Effector memory CD8-positive, alpha-beta T cell (primary cell): Measurements from ENCODE around the gene RABGEF1.
"Not testable (repeated sequence)": the region's sequence is repeated elsewhere in the genome, so short reads cannot be mapped to it uniquely, and the experiment has no call there.

ENCODE experiments used
- ATAC-seq: fragments of 150-1000 bp; cut with Tn5 transposase; replicated peaks from 2 replicates; pipeline ENCODE4 v1.10.0; 2021; ENCODE audit warnings: mild to moderate bottlenecking, moderate library complexity
- DNase-seq, 3 experiments: peaks; one replicate each; pipeline ENCODE4 v3.0.0; 2021
- H3K27ac Mint-ChIP-seq, 2 donors: one replicate each; pipeline ENCODE4 v1.8.0; 2022; ENCODE audit warnings: mild to moderate bottlenecking in 2 of 2, mixed read lengths in 2 of 2, moderate library complexity in 2 of 2
- H3K27me3 Mint-ChIP-seq, 2 donors: one replicate each; pipeline ENCODE4 v1.8.0; 2022; ENCODE audit warnings: mixed read lengths in 2 of 2
- H3K36me3 Mint-ChIP-seq: one replicate; pipeline ENCODE4 v1.8.0; 2022; ENCODE audit warnings: mild to moderate bottlenecking, moderate library complexity, mixed read lengths; ENCODE audit not compliant: insufficient read depth
- H3K4me1 Mint-ChIP-seq, 2 donors: one replicate each; pipeline ENCODE4 v1.8.0; 2022; ENCODE audit warnings: low read depth in 2 of 2, mixed read lengths in 2 of 2
- H3K4me3 Mint-ChIP-seq, 2 donors: one replicate each; pipeline ENCODE4 v1.8.0; 2022; ENCODE audit warnings: mild to moderate bottlenecking in 2 of 2, mixed read lengths in 2 of 2, moderate library complexity in 2 of 2
- H3K9me3 Mint-ChIP-seq, 2 donors: one replicate each; pipeline ENCODE4 v1.8.0; 2022; ENCODE audit warnings: mixed read lengths in 2 of 2

The RABGEF1 gene

GRCh38 chr7:66739953-66740301 lies 606 bp upstream of the RABGEF1 start:
- Mint-ChIP-seq H3K27ac (peak overlapping the region; percentile 98 to 99), H3K4me1 (peaks cover 30 to 46% of the 10 kb centered on the region in 2 donors), H3K36me3 (peaks cover 25% of the 10 kb centered on the region), H3K9me3 (peaks cover 3 to 8% of the 10 kb centered on the region in 2 donors), H3K4me3 (peak overlapping the region; percentile 95 to 97), H3K27me3 (no peaks in the 10 kb centered on the region)
- DNase-seq (no peak), ATAC-seq (no peak)

DNA sequence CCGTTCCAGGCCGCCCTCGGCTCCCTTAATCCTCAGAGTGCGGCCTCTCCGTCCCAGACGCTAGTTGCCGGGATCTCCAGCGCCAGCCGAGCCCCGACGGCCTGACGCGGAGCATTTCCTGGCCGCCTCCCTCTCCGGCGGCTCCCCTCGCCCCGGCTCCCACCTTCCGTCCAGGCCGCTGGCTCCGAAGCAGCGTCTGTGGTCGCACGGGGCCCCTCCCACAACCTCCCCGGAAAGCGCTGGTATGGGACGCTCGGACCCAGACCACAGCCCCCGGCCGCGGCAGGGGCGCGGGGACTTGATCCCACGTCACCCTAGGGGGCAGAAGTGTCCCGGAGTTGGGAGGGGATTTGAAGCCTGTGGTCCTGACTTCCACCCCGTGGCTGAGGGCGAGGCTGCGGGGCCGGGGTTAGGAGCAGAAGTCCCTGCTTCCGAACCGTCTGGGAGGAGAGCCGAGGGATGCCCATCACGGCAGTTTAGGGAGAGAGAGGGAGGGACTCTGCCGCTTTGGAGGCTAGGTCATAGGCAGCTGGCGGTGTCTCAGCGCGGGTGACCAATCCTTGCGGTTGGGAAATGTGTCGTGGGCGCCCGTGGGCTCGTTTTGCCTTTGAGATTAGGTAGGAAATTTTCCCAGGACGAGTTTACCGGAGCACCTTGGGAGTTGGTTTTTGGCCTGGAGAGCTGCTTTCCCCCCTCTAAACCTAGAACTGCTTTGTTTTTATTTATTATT lies 612 bp downstream of the RABGEF1 start:
- ATAC-seq (peak; percentile 14), DNase-seq (peak in 2 of 3 experiments; percentile 12 to 31)
- Mint-ChIP-seq H3K4me1 (peaks cover 25 to 37% of the 10 kb centered on the region in 2 donors), H3K36me3 (peaks cover 27% of the 10 kb centered on the region), H3K4me3 (peak overlapping the region; percentile 95 to 97), H3K27ac (peak overlapping the region; percentile 98 to 99)
- H3K9me3 Mint-ChIP-seq, H3K27me3 Mint-ChIP-seq: not testable (repeated sequence)

- peak overlapping the region; percentile 95 to 97 for H3K4me3 Mint-ChIP-seq
- no peaks in the 10 kb centered on the region for H3K27me3 Mint-ChIP-seq
- H3K36me3 Mint-ChIP-seq: peaks cover 32% of the 10 kb centered on the region
- ATAC-seq (no peak), DNase-seq (no peak)
- H3K4me1 Mint-ChIP-seq: peaks cover 22 to 33% of the 10 kb centered on the region in 2 donors
- no peaks in the 10 kb centered on the region for H3K9me3 Mint-ChIP-seq
- H3K27ac Mint-ChIP-seq: peak overlapping the region; percentile 98 to 99
Observed at GRCh38 chr7:66741710-66742049, 1.1 kb downstream of the RABGEF1 start.

DNA sequence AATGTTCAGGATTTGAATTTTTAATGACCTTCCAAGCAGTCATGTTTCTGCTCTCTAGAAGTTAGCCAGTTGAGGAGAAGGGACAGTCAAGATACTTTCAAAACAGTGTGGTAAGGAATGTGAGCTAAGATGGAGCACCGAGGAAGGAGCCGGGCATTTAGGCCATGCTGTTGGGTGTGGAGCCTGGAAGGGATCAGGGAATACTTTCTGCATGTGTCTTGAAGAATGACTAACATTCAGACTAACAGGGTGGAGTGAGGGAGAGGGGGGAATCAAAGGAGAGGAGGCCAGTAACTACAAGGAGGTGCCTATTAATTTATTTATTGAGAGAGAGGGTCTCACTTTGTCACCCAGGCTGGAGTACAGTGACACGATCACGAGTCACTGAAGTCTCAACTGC lies 1.8 kb downstream of the RABGEF1 start:
- Mint-ChIP-seq H3K4me1 (peaks cover 18 to 27% of the 10 kb centered on the region in 2 donors), H3K36me3 (peaks cover 37% of the 10 kb centered on the region), H3K4me3 (peak overlapping the region; percentile 25 to 97), H3K27ac (peak overlapping the region; percentile 98 to 99)
- H3K27me3 Mint-ChIP-seq, H3K9me3 Mint-ChIP-seq, DNase-seq, ATAC-seq: not testable (repeated sequence)

DNA sequence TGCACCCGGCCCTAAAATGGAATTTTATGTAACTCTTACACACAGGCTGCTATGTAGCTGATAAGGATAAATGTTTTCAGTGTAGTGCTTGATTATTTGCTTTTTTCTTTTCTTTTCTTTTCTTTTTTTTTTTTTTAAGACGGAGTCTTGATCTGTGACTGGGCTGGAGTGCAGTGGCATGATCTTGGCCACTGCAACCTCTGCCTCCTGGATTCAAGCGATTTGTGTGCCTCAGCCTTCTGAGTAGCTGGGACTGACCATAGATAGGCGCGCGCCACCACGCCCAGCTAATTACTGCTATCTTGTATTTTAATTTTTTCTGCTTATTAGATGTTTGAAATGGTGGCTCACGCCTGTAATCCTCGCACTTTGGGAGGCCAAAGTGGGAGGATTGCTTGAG lies 3.4 kb downstream of the RABGEF1 start:
- Mint-ChIP-seq H3K9me3 (no peaks in the 10 kb centered on the region), H3K4me3 (no peak overlapping the region), H3K36me3 (peaks cover 37% of the 10 kb centered on the region), H3K4me1 (peaks cover 23 to 34% of the 10 kb centered on the region in 2 donors), H3K27me3 (no peaks in the 10 kb centered on the region), H3K27ac (peak overlapping the region in 1 of 2 donors; percentile 66)
- DNase-seq (no peak), ATAC-seq (no peak)

DNA sequence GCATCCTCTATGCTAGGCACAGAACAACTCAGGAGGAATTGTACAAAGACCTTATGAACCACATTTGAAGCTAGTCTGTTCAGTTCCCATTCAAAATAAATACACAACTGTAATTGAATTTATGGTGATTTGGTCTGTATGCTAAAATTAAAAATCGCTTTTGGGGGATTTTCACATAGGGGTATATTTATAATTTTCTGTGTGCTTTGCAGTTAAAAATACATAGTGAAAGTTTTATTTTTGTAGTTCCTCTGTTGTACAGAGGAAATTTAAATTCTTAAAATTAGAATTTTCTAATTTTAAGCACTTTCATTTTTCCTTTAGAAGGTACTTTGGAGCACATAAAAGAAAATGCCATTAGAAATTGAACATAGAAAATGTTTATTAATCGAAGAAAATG lies 6.9 kb downstream of the RABGEF1 start:
- Mint-ChIP-seq H3K9me3 (no peaks in the 10 kb centered on the region), H3K27ac (no peak overlapping the region), H3K4me1 (peaks cover 15 to 29% of the 10 kb centered on the region in 2 donors), H3K4me3 (no peak overlapping the region), H3K36me3 (peaks cover 23% of the 10 kb centered on the region), H3K27me3 (no peaks in the 10 kb centered on the region)
- DNase-seq: no peak
- ATAC-seq: no peak

DNA sequence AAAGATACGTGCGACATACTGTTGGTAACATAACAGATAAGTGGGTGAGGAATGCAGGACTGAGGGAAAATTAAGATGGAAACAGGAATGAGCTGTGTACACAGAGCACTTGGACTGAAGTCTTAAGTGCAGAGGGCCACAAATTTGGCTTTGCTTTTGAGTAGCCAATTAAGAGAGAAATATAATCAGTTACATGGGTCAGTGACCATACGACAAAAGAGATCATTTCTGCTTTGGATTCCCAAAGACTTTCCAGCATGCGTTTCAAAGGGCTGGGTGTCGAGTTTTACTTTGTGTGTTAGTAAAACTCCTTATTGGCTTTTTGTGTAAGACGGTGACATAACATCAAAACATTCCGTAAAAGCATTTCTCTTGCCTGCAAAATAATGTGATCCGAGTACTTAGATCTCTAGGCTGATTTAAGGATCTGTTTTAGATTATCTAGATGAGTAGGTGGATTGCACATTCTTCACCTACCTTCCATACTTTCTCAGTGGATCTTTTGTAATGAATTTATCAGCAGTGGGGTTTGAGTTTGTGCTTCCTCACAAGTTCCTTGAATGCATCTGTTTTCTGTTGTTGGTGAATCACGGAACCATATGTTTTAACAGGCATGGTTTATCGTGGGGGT lies 7.5 kb downstream of the RABGEF1 start:
- Mint-ChIP-seq H3K4me3 (no peak overlapping the region), H3K9me3 (no peaks in the 10 kb centered on the region), H3K27me3 (no peaks in the 10 kb centered on the region), H3K27ac (no peak overlapping the region), H3K36me3 (peaks cover 23% of the 10 kb centered on the region), H3K4me1 (peaks cover 16 to 30% of the 10 kb centered on the region in 2 donors)
- no peak for ATAC-seq
- no peak for DNase-seq

DNA sequence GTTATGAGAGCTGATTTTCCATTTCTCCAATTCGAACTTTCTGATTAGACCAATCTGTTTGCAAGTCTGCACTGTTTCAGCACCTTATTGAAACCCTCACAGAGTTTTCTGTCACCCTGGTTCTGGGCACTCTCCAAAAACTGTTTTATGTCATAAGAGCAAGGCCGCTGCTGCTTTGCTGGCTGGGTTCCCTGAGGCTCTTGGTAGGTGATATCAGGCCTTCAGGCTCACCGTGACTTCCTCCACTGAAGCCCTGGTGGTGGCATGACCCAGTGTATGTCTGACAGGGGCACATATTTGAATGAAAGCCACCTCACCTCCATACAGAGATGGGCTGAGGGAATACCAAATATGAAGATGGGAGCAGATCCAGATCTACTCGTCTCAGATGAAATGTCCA lies 8.3 kb downstream of the RABGEF1 start:
- DNase-seq: no peak
- Mint-ChIP-seq H3K36me3 (peaks cover 20% of the 10 kb centered on the region), H3K4me1 (peaks cover 16 to 27% of the 10 kb centered on the region in 2 donors), H3K9me3 (no peaks in the 10 kb centered on the region), H3K4me3 (no peak overlapping the region), H3K27me3 (no peaks in the 10 kb centered on the region), H3K27ac (peak overlapping the region in 1 of 2 donors; percentile 7)
- no peak for ATAC-seq

DNA sequence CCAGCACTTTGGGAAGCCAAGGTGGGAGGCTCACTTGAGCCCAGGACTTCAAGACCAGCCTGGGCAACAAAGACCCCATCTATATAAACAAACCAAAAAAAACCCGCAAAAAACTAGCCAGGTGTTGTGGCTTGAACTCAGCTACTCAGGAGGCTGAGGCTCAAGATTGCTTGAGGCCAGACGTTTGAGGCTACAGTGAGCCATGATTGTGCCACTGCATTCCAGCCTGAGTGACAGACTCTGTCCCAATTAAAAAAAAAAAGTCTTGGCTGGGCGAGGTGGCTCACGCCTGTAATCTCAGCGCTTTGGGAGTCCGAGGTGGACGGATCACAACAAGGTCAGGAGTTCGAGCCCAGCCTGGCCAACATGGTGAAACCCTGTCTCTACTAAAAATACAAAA lies 11.4 kb downstream of the RABGEF1 start:
- peak overlapping the region in 1 of 2 donors; percentile 8 for H3K27ac Mint-ChIP-seq
- H3K27me3 Mint-ChIP-seq: no peaks in the 10 kb centered on the region
- DNase-seq: no peak
- no peaks in the 10 kb centered on the region for H3K9me3 Mint-ChIP-seq
- H3K4me3 Mint-ChIP-seq: no peak overlapping the region
- H3K4me1 Mint-ChIP-seq: peaks cover 18 to 41% of the 10 kb centered on the region in 2 donors
- ATAC-seq: no peak
- peaks cover 5% of the 10 kb centered on the region for H3K36me3 Mint-ChIP-seq

DNA sequence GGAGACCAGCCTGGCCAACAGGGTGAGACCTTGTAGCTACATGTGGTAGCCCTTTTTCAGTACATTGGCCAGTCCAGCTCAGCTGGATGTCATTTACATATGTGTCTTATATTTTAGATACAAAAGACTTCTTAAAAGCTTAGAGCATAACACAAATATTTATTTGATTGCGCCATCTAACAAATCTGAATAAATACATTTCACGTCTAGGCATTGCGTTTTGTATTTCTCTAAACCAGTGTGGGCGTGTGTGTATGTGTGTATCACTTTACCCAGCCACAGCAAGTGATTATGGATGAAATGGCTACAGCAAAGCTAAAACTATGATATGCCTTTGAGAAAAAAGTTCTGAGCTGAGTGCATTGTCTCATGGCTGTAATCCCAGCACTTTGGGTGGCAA lies 14.0 kb downstream of the RABGEF1 start:
- H3K9me3 Mint-ChIP-seq: no peaks in the 10 kb centered on the region
- ATAC-seq (no peak), DNase-seq (no peak)
- H3K27ac Mint-ChIP-seq: peak overlapping the region in 1 of 2 donors; percentile 76
- H3K36me3 Mint-ChIP-seq: peaks cover 7% of the 10 kb centered on the region
- H3K4me1 Mint-ChIP-seq: peaks cover 25 to 42% of the 10 kb centered on the region in 2 donors
- no peak overlapping the region for H3K4me3 Mint-ChIP-seq
- no peaks in the 10 kb centered on the region for H3K27me3 Mint-ChIP-seq

DNA sequence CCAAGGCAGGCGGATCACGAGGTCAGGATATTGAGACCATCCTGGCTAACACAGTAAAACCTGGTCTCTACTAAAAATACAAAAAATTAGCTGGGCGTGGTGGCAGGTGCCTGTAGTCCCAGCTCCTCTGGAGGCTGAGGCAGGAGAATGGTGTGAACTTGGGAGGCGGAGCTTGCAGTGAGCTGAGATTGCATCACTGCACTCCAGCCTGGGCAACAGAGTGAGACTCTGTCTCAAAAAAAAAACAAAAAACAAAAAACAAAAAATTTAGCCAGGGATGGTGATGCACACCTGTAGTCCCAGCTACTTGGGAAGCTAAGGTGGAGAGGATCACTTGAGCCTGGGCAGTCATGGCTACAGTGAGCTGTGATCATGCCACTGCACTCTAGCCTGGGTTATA lies 14.5 kb downstream of the RABGEF1 start:
- H3K4me3 Mint-ChIP-seq, DNase-seq, H3K9me3 Mint-ChIP-seq, H3K27me3 Mint-ChIP-seq, H3K36me3 Mint-ChIP-seq, ATAC-seq: not testable (repeated sequence)
- H3K4me1 Mint-ChIP-seq: peaks cover 23 to 44% of the 10 kb centered on the region in 2 donors
- peak overlapping the region in 1 of 2 donors; percentile 76 for H3K27ac Mint-ChIP-seq

GRCh38 chr7:66756227-66756626 lies 15.7 kb downstream of the RABGEF1 start:
- H3K36me3 Mint-ChIP-seq, H3K27ac Mint-ChIP-seq, DNase-seq, H3K4me3 Mint-ChIP-seq, H3K9me3 Mint-ChIP-seq, H3K27me3 Mint-ChIP-seq, ATAC-seq: not testable (repeated sequence)
- peaks cover 30 to 43% of the 10 kb centered on the region in 2 donors for H3K4me1 Mint-ChIP-seq

DNA sequence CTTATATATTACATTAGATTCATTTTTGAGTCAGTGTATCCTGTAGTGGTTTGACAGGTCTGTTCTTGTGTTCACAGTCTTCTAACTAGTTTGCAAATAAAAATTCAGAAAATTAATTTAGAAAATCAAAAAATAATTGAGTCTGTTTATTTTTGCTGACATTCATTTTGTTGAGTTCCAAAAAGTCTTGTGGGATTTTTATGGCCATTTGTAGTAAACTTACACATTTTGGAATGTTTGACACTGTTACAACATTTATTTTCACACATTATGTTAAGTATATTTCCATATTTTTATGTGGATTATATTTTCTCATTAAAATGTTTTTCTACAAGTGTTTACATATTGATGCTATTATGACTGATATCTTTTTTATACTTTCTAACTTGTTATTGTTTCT lies 16.4 kb downstream of the RABGEF1 start:
- Mint-ChIP-seq H3K9me3 (no peaks in the 10 kb centered on the region), H3K27me3 (no peaks in the 10 kb centered on the region), H3K4me3 (no peak overlapping the region), H3K4me1 (peaks cover 28 to 43% of the 10 kb centered on the region in 2 donors), H3K27ac (no peak overlapping the region), H3K36me3 (peaks cover 11% of the 10 kb centered on the region)
- ATAC-seq: no peak
- DNase-seq: no peak

DNA sequence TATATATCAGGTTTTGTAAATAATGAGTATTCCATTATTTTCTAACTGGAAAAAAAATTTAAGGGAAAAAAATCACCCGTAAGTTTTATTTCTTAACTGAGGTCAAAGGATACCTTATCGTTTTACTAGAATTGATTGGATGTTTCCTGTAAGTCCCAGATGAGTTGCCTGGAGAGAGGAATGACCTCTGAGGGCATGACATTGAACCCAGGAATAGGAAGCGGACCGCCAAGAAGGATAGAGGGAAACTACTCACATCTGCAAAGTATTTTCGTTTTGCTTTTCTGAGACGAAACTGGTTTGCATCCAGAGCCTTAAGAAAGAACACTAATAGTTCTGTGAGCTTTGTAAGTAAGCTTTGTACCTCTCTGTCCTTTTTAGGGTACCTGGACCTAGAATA lies 17.4 kb downstream of the RABGEF1 start:
- Mint-ChIP-seq H3K4me1 (peaks cover 27 to 37% of the 10 kb centered on the region in 2 donors), H3K27ac (peak overlapping the region in 1 of 2 donors; percentile 73), H3K4me3 (no peak overlapping the region), H3K9me3 (no peaks in the 10 kb centered on the region), H3K36me3 (peaks cover 11% of the 10 kb centered on the region), H3K27me3 (no peaks in the 10 kb centered on the region)
- no peak for ATAC-seq
- DNase-seq: no peak
